OCI-LY7 (cell line): Measurements from ENCODE around the gene NME7. TPM values are rescaled to one million over a fixed set of nuclear protein-coding genes. Genes with fewer than 3 reads are reported as not detected.

Experiments used
- BruUV-seq: library from RNA; stranded (reverse); fragments of 400-500 nt; replicated peaks from 2 replicates; lab custom pipeline; 2021; lab: Mats Ljungman, UMichigan
- CTCF ChIA-PET: fragments of 300-600 bp; sonication (Branson Sonifier 250); formaldehyde crosslinking; loops from one replicate; lab custom pipeline; 2022; ENCODE audit warnings: antibody characterized with exemption; ENCODE audit not compliant: unreplicated experiment; lab: Charles Lee
- POLR2A ChIA-PET: fragments of 300-600 bp; sonication (Branson Sonifier 250); formaldehyde crosslinking; loops from one replicate; lab custom pipeline; 2022; ENCODE audit warnings: antibody characterized with exemption; lab: Charles Lee
- DNase-seq: peaks from one replicate; pipeline ENCODE4 v3.0.0-alpha.2; 2015; ENCODE audit warnings: low spot score
- H2AFZ ChIP-seq: fragments of 200-600 bp; sonication (generic), shearing (Covaris generic); 2 replicates; pipeline ENCODE4 v1.6.1; 2014; ENCODE audit warnings: mild to moderate bottlenecking, antibody characterized with exemption, low read length, moderate library complexity
- H3K27ac ChIP-seq: fragments of 200-600 bp; sonication (generic); 2 replicates; pipeline ENCODE4 v1.5.1; 2014; ENCODE audit warnings: mixed run types, low read depth, mild to moderate bottlenecking, moderate library complexity, low read length, inconsistent platforms; ENCODE audit not compliant: poor library complexity, severe bottlenecking
- H3K36me3 ChIP-seq: fragments of 200-600 bp; sonication (generic); 2 replicates; pipeline ENCODE4 v1.6.1; 2014; ENCODE audit warnings: mild to moderate bottlenecking, antibody characterized with exemption, low read length, moderate library complexity, mixed read lengths; ENCODE audit not compliant: insufficient read depth
- H3K4me1 ChIP-seq: fragments of 200-600 bp; sonication (generic); 2 replicates; pipeline ENCODE4 v1.5.1; 2014; ENCODE audit warnings: mild to moderate bottlenecking, low read length; ENCODE audit not compliant: insufficient read depth, poor library complexity, severe bottlenecking
- H3K4me2 ChIP-seq: fragments of 200-600 bp; sonication (generic); 2 replicates; pipeline ENCODE4 v1.6.1; 2014; ENCODE audit warnings: mild to moderate bottlenecking, low read length
- H3K4me3 ChIP-seq: fragments of 200-600 bp; sonication (generic); 2 replicates; pipeline ENCODE4 v1.5.1; 2014; ENCODE audit warnings: mild to moderate bottlenecking, low read depth, low read length; ENCODE audit not compliant: poor library complexity, severe bottlenecking
- H3K79me2 ChIP-seq: fragments of 200-600 bp; sonication (generic); 2 replicates; pipeline ENCODE4 v1.6.1; 2016; ENCODE audit warnings: low read depth, mild to moderate bottlenecking, low read length, moderate library complexity, mixed read lengths; ENCODE audit not compliant: insufficient read depth
- H3K9me2 ChIP-seq: fragments of 200-600 bp; sonication (generic); 2 replicates; pipeline ENCODE4 v1.6.1; 2016; ENCODE audit warnings: mild to moderate bottlenecking, low read length, mixed read lengths; ENCODE audit not compliant: insufficient read depth
- H3K9me3 ChIP-seq: fragments of 200-600 bp; sonication (generic); 2 replicates; pipeline ENCODE4 v1.6.1; 2014; ENCODE audit warnings: mild to moderate bottlenecking, mixed run types, low read length, mixed read lengths
- H4K20me1 ChIP-seq: fragments of 200-600 bp; sonication (generic); 2 replicates; pipeline ENCODE4 v1.6.1; 2014; ENCODE audit warnings: mild to moderate bottlenecking, antibody characterized with exemption, low read length, moderate library complexity, mixed read lengths; ENCODE audit not compliant: insufficient read depth
- CTCF ChIP-seq: fragments of 200-600 bp; sonication (generic); conservative IDR thresholded peaks from 2 replicates; pipeline ENCODE4 v1.5.1; 2014; ENCODE audit warnings: mild to moderate bottlenecking, antibody characterized with exemption, low read length, moderate library complexity, mixed read lengths
- EZH2phosphoT487 ChIP-seq: fragments of 200-600 bp; sonication (generic); IDR thresholded peaks from 2 replicates; pipeline ENCODE4 v1.6.1; 2018; ENCODE audit warnings: low read depth, borderline replicate concordance, mild to moderate bottlenecking, mixed run types, antibody characterized with exemption, low read length, moderate library complexity, mixed read lengths
- intact Hi-C: fragments of 100-400 bp; cut with micrococcal nuclease; formaldehyde crosslinking; loops from one replicate; pipeline ENCODE4 v1.10.0; 2022; ENCODE audit not compliant: unreplicated experiment
- total RNA-seq, 2 experiments: library from RNA; depleted of rRNA in 1 of 2; stranded (reverse); fragments of >200 nt in 1 of 2; shearing (Covaris generic) in 1 of 2; gene quantifications; 2 replicates each; pipeline ENCODE4 v1.2.3, GENCODE V29; 2014 to 2022

The NME7 gene
- total RNA-seq, 2 experiments from 2014 or later, result 9.3 to 17.0 TPM

- Histone ChIP-seq H4K20me1 (no peaks in the 10 kb centered on the region), H3K9me2 (no peaks in the 10 kb centered on the region), H3K4me2 (no peak overlapping the region), H3K4me3 (no peak overlapping the region), H3K9me3 (no peaks in the 10 kb centered on the region), H3K27ac (no peak overlapping the region), H2AFZ (no peak overlapping the region), H3K4me1 (no peaks in the 10 kb centered on the region), H3K79me2 (no peaks in the 10 kb centered on the region), H3K36me3 (no peaks in the 10 kb centered on the region)
- intact Hi-C loops, result no loop called here
- CTCF ChIA-PET, result no interaction called here
- no peak for DNase-seq
- TF ChIP-seq CTCF, result no peak
- TF ChIP-seq EZH2phosphoT487, result no peak
- POLR2A ChIA-PET, result interaction anchor here (0.7 kb wide), 1 partner anchor 161 kb away, joined by 7 read pairs; no protein-coding TSS in a partner anchor
- BruUV-seq, result no TSS peak
Observed at GRCh38 chr1:169086603-169087455, 280.8 kb downstream of the NME7 start.

- DNase-seq, result no peak
- Histone ChIP-seq H3K4me2 (no peak overlapping the region), H3K4me3 (no peak overlapping the region), H4K20me1 (no peaks in the 10 kb centered on the region), H3K4me1 (no peaks in the 10 kb centered on the region), H3K36me3 (no peaks in the 10 kb centered on the region), H3K79me2 (no peaks in the 10 kb centered on the region), H3K9me3 (no peaks in the 10 kb centered on the region), H2AFZ (no peak overlapping the region), H3K27ac (no peak overlapping the region), H3K9me2 (no peaks in the 10 kb centered on the region)
- no TSS peak for BruUV-seq
- POLR2A ChIA-PET, result no interaction called here
- intact Hi-C loops, result no loop called here
- CTCF ChIA-PET, result no interaction called here
- TF ChIP-seq CTCF (no peak), EZH2phosphoT487 (no peak)
Observed at GRCh38 chr1:169085911-169086310, 281.7 kb downstream of the NME7 start.

Other genes starting within 250 kb of the NME7 start
- gene BLZF1, start 398 bp upstream of the NME7 start, total RNA-seq (2014; rRNA removed; shearing (Covaris generic)), result 4.9 and 7.1 TPM in 2 replicates
- 11.3 and 14.3 TPM in 2 replicates for gene BLZF1, start 398 bp upstream of the NME7 start, total RNA-seq (2022)
- not detected in 2 replicates for gene CCDC181, start 59.7 kb upstream of the NME7 start, total RNA-seq (2014; rRNA removed; shearing (Covaris generic))
- not detected in 2 replicates for gene CCDC181, start 59.7 kb upstream of the NME7 start, total RNA-seq (2022)
- 3.2 TPM in 2 replicates for gene SLC19A2, start 118.1 kb upstream of the NME7 start, total RNA-seq (2014; rRNA removed; shearing (Covaris generic))
- gene SLC19A2, start 118.1 kb upstream of the NME7 start, total RNA-seq (2022), result 5.8 and 6.5 TPM in 2 replicates
- gene F5, start 218.7 kb upstream of the NME7 start, total RNA-seq (2014; rRNA removed; shearing (Covaris generic)), result not detected in 2 replicates
- not detected in 2 replicates for gene F5, start 218.7 kb upstream of the NME7 start, total RNA-seq (2022)